OCI-LY1 (cell line): ENCODE measurements around the gene DCK.

Experiments
- CTCF ChIP-seq: fragments of 200-600 bp; sonication (generic), shearing (Covaris generic); IDR thresholded peaks from 2 replicates; pipeline ENCODE4 v1.5.1; 2017; ENCODE audit warnings: mild to moderate bottlenecking, antibody characterized with exemption, low read length, moderate library complexity, mixed read lengths
- EZH2 ChIP-seq: fragments of 200-600 bp; sonication (generic), shearing (Covaris generic); IDR thresholded peaks from 2 replicates; pipeline ENCODE4 v1.8.0; 2017; ENCODE audit warnings: borderline replicate concordance, mixed run types, mild to moderate bottlenecking, antibody characterized with exemption, low read length, moderate library complexity, mixed read lengths

GRCh38 chr4:70997546-70997945 lies 4.1 kb downstream of the DCK start:
- TF ChIP-seq CTCF, result no peak
- no peak for TF ChIP-seq EZH2
